ENCODE results near the gene IQGAP3. TPM values are rescaled to one million over a fixed set of nuclear protein-coding genes. Genes with fewer than 3 reads are reported as not detected.

The IQGAP3 gene
- total and polyA plus RNA-seq, 4 donors, result under 0.01 to 8.5 (median 0.43) TPM

DNA sequence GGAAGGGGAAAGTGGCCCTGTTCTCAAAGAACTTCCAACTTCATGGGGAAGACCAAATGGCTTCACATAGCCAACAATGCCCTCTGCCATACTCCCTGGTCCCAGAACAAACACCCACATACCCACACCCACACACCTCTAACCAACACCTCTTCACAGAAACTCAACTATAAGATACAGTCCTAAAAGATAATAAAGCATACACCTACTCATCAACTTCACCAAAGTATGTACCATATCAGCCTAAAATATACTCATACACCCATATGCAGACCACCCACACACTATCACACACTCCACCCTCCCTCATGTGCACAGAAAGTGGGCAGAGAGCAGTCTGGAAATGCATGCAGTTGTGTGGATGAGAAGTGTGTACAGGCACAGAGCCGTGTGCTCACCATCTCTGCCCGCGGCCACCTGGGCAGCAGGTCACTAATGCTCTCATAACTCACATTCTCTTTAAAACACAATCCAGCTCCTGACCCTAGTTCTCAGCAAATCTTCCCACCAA lies 27.7 kb downstream of the IQGAP3 start:
- no peaks in the 10 kb centered on the region for H3K9me3 ChIP-seq (ENCODE audit: control insufficient read depth in 4 of 4, low read length in 3 of 4)
- TF ChIP-seq, protein P1, sequence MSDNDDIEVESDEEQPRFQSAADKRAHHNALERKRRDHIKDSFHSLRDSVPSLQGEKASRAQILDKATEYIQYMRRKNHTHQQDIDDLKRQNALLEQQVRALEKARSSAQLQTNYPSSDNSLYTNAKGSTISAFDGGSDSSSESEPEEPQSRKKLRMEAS (IDR thresholded peaks at IDR 0.05), result no peak
- no peak for TF ChIP-seq YY1 (IDR thresholded peaks at IDR 0.05)
- TF ChIP-seq HNF4G (IDR thresholded peaks at IDR 0.05), result no peak
- TF ChIP-seq HNF4A (conservative IDR thresholded peaks at IDR 0.05), result no peak
- TF ChIP-seq, protein P2, sequence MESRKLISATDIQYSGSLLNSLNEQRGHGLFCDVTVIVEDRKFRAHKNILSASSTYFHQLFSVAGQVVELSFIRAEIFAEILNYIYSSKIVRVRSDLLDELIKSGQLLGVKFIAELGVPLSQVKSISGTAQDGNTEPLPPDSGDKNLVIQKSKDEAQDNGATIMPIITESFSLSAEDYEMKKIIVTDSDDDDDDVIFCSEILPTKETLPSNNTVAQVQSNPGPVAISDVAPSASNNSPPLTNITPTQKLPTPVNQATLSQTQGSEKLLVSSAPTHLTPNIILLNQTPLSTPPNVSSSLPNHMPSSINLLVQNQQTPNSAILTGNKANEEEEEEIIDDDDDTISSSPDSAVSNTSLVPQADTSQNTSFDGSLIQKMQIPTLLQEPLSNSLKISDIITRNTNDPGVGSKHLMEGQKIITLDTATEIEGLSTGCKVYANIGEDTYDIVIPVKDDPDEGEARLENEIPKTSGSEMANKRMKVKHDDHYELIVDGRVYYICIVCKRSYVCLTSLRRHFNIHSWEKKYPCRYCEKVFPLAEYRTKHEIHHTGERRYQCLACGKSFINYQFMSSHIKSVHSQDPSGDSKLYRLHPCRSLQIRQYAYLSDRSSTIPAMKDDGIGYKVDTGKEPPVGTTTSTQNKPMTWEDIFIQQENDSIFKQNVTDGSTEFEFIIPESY (IDR thresholded peaks at IDR 0.05), result no peak
- no peak overlapping the region for H3K9ac ChIP-seq (ENCODE audit: low read depth in 1 of 2, low read length in 2 of 2)
- H3K36me3 ChIP-seq (ENCODE audit: control insufficient read depth in 4 of 4, insufficient read depth in 3 of 4, low read depth in 1 of 4, low read length in 3 of 4), result no peaks in the 10 kb centered on the region
- no peak overlapping the region for H3K4me3 ChIP-seq (ENCODE audit: low read depth in 1 of 3, low read length in 3 of 3)
- no peaks in the 10 kb centered on the region for H3K4me1 ChIP-seq (ENCODE audit: control insufficient read depth in 4 of 4, insufficient read depth in 4 of 4, low read length in 3 of 4)
- H3K27me3 ChIP-seq (ENCODE audit: control insufficient read depth in 4 of 4, insufficient read depth in 4 of 4, low read length in 3 of 4), result no peaks in the 10 kb centered on the region
- no peak for DNase-seq (ENCODE audit: low spot score)
- over 99% methylated on average over 3 of the region's 3 CpGs for WGBS
- no peak overlapping the region for H3K27ac ChIP-seq (ENCODE audit: low read depth in 1 of 2, low read length in 2 of 2)

GRCh38 chr1:156543066-156543465 lies 29.3 kb downstream of the IQGAP3 start:
- H3K36me3 ChIP-seq (ENCODE audit: control insufficient read depth in 4 of 4, insufficient read depth in 3 of 4, low read depth in 1 of 4, low read length in 3 of 4), result peaks cover 0 to 2% (median 0%) of the 10 kb centered on the region in 4 donors

More at GRCh38 chr1:156543066-156543465, 29.3 kb downstream of the IQGAP3 start:
- no peak for DNase-seq (ENCODE audit: low spot score)
- H3K27ac ChIP-seq (ENCODE audit: low read depth in 1 of 2, low read length in 2 of 2), result no peak overlapping the region
- H3K9ac ChIP-seq (ENCODE audit: low read depth in 1 of 2, low read length in 2 of 2), result no peak overlapping the region
- H3K27me3 ChIP-seq (ENCODE audit: control insufficient read depth in 4 of 4, insufficient read depth in 4 of 4, low read length in 3 of 4), result no peaks in the 10 kb centered on the region
- no peaks in the 10 kb centered on the region for H3K9me3 ChIP-seq (ENCODE audit: control insufficient read depth in 4 of 4, low read length in 3 of 4)
- no peak overlapping the region for H3K4me3 ChIP-seq (ENCODE audit: low read depth in 1 of 3, low read length in 3 of 3)
- 88% methylated on average over 1 of the region's 1 CpG for WGBS
- no peaks in the 10 kb centered on the region for H3K4me1 ChIP-seq (ENCODE audit: control insufficient read depth in 4 of 4, insufficient read depth in 4 of 4, low read length in 3 of 4)
- TF ChIP-seq HNF4G (IDR thresholded peaks at IDR 0.05), result no peak
- TF ChIP-seq, protein P3, sequence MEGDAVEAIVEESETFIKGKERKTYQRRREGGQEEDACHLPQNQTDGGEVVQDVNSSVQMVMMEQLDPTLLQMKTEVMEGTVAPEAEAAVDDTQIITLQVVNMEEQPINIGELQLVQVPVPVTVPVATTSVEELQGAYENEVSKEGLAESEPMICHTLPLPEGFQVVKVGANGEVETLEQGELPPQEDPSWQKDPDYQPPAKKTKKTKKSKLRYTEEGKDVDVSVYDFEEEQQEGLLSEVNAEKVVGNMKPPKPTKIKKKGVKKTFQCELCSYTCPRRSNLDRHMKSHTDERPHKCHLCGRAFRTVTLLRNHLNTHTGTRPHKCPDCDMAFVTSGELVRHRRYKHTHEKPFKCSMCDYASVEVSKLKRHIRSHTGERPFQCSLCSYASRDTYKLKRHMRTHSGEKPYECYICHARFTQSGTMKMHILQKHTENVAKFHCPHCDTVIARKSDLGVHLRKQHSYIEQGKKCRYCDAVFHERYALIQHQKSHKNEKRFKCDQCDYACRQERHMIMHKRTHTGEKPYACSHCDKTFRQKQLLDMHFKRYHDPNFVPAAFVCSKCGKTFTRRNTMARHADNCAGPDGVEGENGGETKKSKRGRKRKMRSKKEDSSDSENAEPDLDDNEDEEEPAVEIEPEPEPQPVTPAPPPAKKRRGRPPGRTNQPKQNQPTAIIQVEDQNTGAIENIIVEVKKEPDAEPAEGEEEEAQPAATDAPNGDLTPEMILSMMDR (IDR thresholded peaks at IDR 0.05; ENCODE audit: low read depth, low read length, missing input control), result no peak
- no peak for TF ChIP-seq REST (IDR thresholded peaks at IDR 0.05)
- TF ChIP-seq HNF4A (conservative IDR thresholded peaks at IDR 0.05), result no peak
- no peak for TF ChIP-seq YY1 (IDR thresholded peaks at IDR 0.05)
- TF ChIP-seq, protein P2 (IDR thresholded peaks at IDR 0.05), result no peak
- no peak for TF ChIP-seq RXRA (IDR thresholded peaks at IDR 0.05)
- TF ChIP-seq FOXA2 (IDR thresholded peaks at IDR 0.05), result no peak
- TF ChIP-seq, protein P1 (IDR thresholded peaks at IDR 0.05), result no peak
- TF ChIP-seq, protein P4, sequence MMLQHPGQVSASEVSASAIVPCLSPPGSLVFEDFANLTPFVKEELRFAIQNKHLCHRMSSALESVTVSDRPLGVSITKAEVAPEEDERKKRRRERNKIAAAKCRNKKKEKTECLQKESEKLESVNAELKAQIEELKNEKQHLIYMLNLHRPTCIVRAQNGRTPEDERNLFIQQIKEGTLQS (IDR thresholded peaks at IDR 0.05), result no peak
- TF ChIP-seq FOXA1 (IDR thresholded peaks at IDR 0.05), result no peak
- no peak for TF ChIP-seq TAF1 (conservative IDR thresholded peaks at IDR 0.05)
- TF ChIP-seq EGR1 (IDR thresholded peaks at IDR 0.05; ENCODE audit: low read depth in 2 of 2), result no peak
- TF ChIP-seq NR2F2 (IDR thresholded peaks at IDR 0.05), result no peak
- TF ChIP-seq RAD21 (IDR thresholded peaks at IDR 0.05), result no peak
- no peak for TF ChIP-seq JUND (IDR thresholded peaks at IDR 0.05)
- no peak for TF ChIP-seq GABPA (IDR thresholded peaks at IDR 0.05 in 1 of 2, conservative IDR thresholded peaks at IDR 0.05 in 1 of 2)
- TF ChIP-seq SP1 (IDR thresholded peaks at IDR 0.05), result no peak

Measured in liver (tissue), 9 donors.